SHP77 (cell line): ENCODE data around the gene BTNL9.
"Not testable (repeated sequence)": the region's sequence is repeated elsewhere in the genome, so short reads cannot be mapped to it uniquely, and the experiment has no call there.

ENCODE experiments used
- DNase-seq, 2 experiments: peaks; one replicate each; lab custom pipeline; 2025; lab: John Stamatoyannopoulos, UW

The BTNL9 gene

DNA sequence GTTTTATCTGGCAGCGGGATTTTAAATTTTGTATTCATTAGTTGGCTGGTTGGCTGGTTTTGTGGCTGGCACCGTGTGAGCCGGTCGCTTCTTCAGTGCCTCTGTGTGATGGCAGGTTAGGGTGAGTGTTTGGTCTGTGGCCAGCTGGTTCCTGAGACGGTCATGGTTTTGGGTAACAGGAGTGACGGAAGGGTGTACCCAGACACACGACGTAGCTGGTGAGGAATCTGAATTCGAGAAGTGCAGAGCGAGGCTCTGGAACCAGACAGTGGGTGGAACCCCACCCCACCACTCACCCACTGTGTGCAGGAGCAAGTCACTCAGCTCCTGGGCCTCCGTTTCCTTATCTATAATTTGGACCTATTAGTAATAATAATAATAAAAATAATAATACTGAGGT lies 2.7 kb downstream of the BTNL9 start:
- DNase-seq, result no peak

DNA sequence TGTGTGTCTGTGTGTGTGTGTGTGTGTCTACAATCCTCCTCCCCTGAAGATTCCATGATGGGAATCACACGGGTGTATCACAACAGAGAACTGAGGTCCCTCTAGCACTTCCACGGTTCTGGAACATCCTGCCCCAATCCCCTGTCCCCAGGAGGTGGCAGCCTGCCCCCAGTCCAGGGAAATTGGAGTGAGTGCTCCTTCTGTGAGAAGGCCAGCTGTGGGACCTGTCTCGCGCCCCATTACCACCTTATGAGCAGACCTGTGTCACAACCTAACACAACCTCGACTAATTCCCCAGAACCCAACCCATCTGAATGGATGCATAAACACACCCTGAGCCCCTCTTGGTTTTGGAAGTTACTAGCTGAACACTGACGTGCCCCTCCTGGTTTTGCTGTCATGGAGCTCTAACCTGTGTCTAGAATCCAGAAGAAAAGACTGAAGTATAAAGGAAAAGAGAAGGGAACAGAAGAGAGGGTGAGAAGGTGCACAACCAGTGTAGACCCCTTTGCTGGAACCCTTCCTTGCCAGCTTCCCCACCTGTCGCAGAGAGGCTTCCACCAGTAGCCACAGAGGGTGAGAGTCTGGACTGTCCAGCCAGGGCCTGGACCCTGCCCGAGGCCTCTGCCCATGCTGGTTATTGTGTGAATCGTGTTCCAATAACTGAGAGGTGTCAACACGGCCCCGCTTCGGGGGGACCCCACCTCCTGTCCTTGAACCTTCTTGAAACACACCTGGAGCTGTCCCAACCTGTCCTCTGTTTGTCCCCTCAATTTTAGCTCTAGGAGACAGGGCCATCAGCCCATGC lies 3.4 kb downstream of the BTNL9 start:
- no peak for DNase-seq

DNA sequence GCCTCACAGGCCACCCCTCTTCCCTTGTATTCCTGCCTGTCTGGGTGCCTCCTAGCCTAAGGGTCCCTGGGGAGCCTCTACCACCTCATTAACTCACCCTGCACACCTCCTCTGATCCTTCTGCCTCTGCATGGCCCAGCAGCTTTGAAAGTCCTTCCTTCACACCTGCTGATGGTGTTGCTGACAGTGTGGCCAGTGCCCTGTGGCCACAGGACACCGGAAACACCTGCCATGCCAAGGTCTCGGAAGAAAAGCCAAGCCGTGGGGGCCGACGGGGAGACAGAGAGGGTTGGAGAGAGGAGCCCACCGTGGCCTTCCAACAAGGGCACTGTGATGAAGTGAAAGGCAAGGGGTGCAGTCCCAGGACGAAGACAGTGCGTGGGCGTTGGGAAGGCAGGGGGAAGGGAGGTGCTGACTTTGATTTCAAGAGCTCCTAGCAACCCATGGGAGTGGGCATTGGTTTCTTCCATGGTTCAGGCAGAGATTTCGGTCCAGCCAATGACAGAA lies 4.1 kb downstream of the BTNL9 start:
- no peak for DNase-seq

DNA sequence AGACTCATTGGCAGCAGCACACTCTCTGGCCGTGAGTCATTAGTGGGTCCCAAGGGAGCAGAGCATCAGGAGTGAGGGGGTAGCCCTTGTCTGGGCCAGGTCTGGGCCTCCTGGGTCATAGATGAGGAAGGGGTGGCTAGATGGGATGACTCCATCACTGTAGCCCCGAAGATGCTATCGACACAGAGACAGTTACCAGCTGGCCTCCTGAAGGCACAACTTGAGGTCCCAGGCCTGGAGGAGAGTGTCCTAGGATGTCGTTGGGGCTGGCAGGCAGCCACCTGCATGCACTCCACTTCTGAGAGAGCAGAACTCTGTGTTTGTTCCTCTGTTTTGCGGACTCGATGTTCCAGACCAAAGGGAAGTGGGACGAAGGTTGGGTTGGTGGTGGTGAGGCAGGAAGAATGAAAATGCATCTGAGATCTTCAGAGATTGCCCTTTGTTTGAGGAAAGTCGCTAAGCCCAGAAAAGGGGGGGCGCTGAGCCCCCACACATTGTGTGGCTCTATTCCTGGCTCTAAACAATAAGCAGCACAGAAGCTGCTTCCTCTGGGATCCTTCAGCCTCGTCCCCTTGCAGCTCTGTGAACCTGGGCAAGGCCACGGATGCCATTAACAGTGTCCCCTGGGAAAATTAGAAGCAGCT lies 4.7 kb downstream of the BTNL9 start:
- DNase-seq, result no peak

DNA sequence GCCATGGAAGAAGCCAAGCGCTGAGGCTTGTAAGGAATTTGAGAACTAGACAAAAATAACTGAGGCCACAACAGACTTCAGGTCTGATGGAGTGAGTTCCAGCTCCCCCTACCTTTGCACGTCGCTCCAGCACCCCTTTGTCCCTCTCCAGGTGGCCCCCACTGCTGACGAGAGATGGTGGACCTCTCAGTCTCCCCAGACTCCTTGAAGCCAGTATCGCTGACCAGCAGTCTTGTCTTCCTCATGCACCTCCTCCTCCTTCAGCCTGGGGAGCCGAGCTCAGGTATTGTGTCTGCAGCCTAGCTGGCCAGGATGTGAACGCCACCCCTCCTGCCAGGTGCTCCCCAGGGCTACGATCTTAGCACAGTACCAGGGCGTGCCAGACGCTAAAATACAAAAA lies 5.2 kb downstream of the BTNL9 start:
- DNase-seq, result no peak

DNA sequence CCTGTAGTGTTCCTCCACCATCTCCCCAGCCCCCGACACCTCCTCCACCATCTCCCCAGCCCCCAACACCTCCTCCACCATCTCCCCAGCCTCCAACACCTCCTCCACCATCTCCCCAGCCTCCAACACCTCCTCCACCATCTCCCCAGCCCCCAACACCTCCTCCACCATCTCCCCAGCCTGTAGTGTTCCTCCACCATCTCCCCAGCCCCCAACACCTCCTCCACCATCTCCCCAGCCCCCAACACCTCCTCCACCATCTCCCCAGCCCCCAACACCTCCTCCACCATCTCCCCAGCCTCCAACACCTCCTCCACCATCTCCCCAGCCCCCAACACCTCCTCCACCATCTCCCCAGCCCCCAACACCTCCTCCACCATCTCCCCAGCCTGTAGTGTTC lies 5.8 kb downstream of the BTNL9 start:
- not testable (repeated sequence) for DNase-seq

DNA sequence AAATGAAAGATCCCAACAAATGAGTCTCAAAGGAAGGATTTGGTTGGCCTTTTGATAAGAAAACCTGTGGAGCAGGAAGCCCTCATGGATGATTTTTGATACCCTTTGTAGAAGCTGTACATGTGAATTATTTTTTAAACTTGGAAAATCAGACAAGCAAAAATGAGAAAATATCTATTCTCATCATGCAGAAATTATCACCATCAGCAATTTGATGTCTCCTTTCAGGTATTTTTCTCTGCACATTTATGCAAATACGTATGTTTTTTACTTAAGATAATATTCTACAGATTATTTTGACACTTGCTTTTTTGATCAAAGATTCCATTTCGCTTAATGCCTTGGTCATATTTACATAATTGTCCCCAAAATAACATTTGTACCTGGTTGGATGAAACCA lies 7.2 kb downstream of the BTNL9 start:
- no peak for DNase-seq

DNA sequence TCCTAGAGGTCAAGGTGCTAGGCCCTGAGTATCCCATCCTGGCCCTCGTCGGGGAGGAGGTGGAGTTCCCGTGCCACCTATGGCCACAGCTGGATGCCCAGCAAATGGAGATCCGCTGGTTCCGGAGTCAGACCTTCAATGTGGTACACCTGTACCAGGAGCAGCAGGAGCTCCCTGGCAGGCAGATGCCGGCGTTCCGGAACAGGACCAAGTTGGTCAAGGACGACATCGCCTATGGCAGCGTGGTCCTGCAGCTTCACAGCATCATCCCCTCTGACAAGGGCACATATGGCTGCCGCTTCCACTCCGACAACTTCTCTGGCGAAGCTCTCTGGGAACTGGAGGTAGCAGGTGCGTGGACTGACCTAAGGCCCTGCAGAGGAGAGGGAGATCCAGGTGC lies 7.9 kb downstream of the BTNL9 start:
- DNase-seq, result no peak

DNA sequence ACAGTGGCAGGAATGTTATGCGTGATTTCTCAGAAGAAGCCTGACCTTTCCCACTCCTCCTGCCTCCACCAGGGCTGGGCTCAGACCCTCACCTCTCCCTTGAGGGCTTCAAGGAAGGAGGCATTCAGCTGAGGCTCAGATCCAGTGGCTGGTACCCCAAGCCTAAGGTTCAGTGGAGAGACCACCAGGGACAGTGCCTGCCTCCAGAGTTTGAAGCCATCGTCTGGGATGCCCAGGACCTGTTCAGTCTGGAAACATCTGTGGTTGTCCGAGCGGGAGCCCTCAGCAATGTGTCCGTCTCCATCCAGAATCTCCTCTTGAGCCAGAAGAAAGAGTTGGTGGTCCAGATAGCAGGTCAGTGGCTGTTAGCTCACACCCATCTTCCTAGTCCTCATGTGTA lies 9.9 kb downstream of the BTNL9 start:
- no peak for DNase-seq

DNA sequence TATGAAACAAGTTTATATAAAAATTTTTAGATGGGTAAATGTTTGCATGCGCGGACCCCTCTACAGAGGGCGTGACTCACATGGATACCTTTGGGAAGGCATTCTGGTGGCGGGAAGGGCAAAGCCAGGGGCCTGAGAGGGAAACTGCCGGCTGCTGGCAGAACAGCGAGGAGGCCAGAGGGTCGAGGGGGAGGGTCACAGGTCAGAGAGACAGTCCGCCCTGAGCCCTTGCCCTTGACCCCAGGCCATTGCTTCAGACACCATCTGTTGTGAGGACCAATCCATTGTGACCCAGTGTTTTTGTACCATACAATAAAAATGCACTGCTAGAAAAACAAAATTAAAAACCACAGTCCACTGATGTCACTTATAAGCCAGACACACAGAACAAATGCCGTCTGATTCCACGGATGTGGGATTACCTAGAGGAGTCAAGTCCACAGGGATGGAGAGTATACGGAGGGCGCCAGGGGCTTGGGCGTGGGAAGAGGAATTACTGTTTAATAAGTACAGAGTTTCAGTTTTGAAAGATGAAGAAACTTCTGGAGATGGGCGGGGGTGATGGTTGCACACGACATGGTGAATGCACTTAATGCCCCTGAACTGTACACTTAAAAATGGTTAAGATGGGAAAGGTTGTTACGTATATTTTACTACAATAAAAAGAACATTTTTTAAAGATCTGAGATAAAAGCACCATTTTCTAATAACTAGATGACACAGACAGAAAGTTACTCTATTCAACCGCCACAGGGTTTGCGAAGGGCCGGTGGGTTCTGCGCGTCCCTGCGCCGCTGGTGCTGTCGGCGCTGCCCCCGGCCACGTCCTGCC lies 12.0 kb downstream of the BTNL9 start:
- no peak for DNase-seq

DNA sequence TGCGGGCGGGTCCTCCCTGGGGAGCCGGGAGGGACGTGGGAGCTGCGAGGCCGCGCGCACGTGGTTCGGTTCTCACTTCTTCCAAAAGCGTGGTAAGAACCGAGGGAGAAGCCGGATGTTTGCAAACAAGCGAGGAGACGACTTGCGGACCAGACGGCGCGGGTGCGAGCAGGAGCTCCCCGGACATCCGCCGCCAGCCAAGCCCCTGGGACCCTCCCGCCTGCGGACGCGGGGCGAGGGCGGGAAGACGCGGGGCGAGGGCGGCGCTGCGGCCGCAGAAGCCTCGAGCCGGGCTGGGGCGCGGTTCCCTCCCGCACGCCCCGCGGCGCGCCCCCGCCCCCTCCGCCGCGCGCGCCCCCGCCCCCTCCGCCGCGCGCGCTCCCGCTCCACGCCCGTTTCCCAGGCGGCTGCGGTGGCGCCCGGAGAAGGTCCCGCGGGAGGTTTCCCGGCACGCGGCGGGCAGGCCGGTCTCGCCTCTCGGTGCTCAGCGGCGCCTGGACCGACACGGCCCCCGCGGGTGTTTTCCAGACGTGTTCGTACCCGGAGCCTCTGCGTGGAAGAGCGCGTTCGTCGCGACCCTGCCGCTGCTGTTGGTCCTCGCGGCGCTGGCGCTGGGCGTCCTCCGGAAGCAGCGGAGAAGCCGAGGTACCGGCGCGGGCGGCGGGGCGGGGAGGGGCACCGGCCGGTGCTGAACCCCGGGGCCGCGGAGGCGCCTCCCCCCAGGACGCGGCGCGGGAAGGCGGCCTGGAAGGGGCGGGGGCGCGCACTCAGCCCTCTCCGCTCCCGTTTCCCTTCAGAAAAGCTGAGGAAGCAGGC lies 12.8 kb downstream of the BTNL9 start:
- DNase-seq, result no peak

DNA sequence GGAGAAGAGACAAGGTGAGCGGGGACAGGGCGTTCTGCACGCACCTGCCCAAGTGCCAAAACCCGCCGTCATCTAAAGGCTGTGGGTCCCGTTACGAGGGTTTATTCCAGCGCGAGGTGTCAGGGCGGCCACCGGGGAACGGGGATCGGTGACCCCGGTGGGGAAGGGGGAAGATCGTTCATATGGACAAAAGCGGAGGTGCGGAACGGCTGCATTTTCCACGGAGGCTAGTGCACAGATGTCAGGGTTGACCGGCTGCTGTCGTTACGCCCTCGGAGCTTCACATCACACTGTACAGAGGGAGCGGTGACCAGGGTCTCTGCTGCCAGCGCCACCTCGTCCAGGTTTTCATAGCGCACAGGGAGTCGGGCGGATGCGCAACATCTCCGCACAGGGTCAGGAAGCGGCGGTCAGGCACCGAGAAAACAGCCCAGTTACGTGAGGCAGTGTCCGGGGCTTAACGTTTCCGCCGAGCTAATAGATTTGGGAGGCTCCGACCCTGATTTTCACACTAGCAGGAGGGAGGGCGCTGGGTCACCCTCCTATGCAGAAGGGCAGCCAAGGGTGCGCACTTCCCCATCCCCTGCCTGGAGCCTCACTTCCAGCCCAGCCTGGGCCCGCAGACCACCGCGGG lies 13.5 kb downstream of the BTNL9 start:
- no peak for DNase-seq

DNA sequence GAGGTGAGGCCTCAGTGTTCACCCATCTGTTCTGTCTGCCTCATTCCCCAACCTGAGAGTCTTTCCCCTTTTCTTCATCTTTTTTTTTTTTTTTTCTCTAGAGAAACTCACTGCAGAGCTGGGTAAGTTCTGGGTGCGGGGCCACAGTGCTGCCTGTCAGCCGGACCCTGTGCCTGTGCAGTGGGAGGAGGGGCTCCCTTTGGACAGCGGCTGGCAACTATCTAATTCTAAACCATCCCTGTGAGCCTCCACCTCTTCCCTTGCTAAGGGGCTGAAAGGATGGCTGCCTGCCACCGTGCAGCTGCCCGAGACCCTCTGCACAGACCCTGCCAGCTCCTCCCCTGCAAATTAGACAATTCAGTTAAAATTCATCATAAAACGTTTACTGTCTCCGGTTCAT lies 14.1 kb downstream of the BTNL9 start:
- DNase-seq, result no peak

DNA sequence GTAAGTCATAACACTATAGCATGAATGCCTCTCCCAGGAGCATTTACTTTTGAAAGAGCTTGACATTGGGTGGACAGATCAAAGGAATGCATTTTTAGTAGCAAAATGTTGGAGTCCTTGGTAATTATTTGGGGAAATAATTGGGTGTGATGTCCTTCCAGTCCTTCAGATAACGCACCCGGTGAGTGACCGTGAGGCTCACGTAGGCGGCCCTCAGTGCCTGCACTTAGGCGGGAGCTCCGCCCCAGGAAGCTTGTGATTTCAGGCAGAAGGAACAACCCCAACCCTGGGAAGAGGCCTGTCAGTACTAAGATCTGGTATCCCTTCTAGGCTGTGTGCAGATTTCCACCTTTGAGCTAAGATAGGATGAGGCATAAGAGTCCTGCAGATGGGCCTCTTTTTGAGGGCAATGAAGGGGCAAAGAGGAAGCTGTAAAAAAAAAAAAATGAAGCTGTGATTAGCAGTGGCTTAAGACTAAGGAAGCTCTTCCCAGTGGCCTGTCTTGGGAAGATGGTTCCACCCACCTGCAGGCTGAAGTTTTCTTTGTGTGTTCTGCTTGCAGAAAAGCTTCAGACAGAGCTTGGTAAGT lies 14.9 kb downstream of the BTNL9 start:
- DNase-seq, result no peak

DNA sequence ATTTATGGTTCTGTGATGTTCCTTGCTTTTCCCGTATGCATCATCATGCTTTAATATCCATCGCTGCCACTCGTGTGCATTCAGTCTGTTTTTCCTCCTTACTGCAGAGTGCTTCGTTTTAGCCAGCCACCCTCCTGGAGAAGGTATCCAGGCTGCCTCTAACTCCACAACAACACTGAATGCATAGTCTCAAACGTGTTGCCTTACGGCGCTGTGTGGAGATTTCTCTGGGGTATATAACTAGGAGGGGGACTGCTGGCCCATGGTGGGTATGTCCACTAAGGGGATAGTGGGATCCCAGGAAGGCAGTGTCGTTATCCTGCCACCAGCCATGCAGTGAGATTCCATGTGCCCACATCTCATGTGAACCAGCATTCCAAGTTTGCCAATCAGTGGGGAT lies 16.4 kb downstream of the BTNL9 start:
- DNase-seq, result no peak

DNA sequence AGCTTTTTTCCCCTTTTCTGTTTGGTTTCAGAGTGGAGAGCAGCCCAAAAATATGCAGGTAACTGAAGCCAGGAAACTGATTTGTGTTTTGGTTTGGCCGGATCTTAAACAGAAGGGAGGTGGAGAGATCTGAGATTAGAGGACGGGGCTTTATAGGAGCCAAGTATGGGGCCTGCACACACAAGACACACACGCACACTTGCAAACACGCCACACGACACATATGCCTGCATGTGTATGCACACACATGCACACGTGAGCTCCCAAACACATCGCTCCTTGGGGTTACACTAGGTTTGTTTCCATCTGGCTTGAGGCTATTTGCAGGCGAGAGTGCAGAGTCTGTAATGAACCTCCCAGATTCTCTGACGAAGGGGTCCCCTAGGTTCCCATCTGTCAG lies 18.3 kb downstream of the BTNL9 start:
- no peak for DNase-seq

DNA sequence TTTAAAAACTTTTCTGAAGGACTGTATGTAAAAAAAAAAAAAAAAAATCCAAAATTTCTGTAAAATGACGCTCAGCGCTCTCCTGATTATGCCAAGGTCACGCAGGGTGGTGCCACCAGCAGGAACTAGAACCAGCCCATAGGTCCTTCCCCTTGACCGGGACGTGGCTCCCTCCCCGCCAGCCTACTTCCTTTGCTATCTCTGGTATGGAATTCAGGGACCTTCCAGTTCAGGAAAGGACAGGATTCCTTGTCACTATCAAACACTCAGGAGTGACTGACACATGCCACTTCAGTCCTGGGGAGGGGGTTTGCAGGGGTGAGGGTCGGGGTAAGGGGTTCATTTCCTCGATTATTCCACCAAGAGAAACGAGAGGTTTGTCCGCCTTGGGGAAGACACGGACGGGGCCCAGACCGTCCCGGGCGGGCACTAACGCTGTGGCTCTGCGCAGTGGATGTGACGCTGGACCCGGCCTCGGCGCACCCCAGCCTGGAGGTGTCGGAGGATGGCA lies 18.8 kb downstream of the BTNL9 start:
- no peak for DNase-seq

DNA sequence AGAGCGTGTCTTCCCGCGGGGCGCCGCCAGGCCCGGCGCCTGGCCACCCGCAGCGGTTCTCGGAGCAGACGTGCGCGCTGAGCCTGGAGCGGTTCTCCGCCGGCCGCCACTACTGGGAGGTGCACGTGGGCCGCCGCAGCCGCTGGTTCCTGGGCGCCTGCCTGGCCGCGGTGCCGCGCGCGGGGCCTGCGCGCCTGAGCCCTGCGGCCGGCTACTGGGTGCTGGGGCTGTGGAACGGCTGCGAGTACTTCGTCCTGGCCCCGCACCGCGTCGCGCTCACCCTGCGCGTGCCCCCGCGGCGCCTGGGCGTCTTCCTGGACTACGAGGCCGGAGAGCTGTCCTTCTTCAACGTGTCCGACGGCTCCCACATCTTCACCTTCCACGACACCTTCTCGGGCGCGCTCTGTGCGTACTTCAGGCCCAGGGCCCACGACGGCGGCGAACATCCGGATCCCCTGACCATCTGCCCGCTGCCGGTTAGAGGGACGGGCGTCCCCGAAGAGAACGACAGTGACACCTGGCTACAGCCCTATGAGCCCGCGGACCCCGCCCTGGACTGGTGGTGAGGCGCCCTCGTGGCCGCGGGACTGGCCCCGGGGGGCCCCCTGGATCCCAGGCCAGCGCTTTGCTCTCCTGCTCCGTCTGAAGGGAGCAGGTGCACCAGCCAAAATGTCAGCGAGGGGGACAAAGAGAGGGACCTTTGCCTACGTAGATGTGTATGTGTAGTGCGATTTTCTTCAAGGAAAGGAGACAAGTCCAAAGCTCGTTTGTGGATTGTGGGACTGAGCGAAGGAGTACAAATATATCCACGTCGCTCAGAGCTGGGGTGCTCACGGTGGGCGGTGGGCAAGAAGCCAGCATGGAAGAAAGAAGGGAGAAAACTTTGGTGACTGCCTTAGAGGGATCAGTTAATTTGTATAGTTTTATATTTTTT lies 19.5 kb downstream of the BTNL9 start:
- DNase-seq, result no peak

DNA sequence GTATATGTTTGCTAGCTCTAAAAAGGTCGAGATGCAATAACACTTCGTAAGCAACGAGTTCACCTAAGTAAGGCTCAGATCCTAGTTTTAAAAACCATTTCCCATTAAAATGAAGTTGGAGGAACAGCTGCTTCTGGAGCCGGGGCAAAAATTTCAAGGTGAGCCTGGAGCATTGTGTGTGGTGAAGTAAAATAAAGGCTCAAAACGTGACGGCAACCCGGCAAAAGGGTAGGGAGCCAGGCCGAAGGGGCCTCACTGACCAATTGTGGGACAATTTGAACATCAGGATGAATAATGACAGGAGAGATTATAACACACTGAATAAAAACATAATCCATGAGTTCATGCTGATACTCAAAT lies 20.1 kb downstream of the BTNL9 start:
- DNase-seq, result no peak

DNA sequence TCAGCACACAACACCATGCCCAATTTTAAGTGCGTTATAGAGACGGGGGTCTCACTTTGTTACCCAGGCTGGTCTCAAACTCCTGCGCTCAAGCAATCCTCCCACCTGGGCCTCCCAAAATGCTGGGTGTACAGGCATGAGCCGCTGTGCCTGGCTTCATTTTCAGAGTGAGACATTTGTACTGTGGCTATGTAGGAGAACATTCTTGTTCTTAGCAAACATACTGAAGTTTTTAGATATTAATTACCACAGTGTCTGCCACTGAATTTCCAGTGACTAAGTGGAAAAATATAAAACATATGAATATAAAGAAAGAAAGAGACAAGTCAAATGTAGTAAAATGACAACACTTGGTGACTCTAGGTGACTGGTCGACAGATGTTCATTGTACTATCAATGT lies 20.9 kb downstream of the BTNL9 start:
- no peak for DNase-seq
